DMS79 treated with DMSO at 0.1 percent for 48 hours (cell line): Measurements from ENCODE around the gene RNU1-3.
"Not testable (repeated sequence)": the region's sequence is repeated elsewhere in the genome, so short reads cannot be mapped to it uniquely, and the experiment has no call there.

Source experiments
- DNase-seq: peaks from one replicate; lab custom pipeline; 2025; lab: John Stamatoyannopoulos, UW

Gene RNU1-3

GRCh38 chr1:16656574-16656973, 10.2 kb downstream of the RNU1-3 start:
- not testable (repeated sequence) for DNase-seq

- DNase-seq: not testable (repeated sequence)
Measured at GRCh38 chr1:16651560-16651959, 15.2 kb downstream of the RNU1-3 start.

- DNase-seq: not testable (repeated sequence)
Measured at GRCh38 chr1:16649960-16650359, 16.8 kb downstream of the RNU1-3 start.

- DNase-seq: not testable (repeated sequence)
Measured at GRCh38 chr1:16649390-16649789, 17.4 kb downstream of the RNU1-3 start.

GRCh38 chr1:16648756-16649155, 18.0 kb downstream of the RNU1-3 start:
- not testable (repeated sequence) for DNase-seq

- not testable (repeated sequence) for DNase-seq
Measured at GRCh38 chr1:16648250-16648649, 18.5 kb downstream of the RNU1-3 start.

DNA sequence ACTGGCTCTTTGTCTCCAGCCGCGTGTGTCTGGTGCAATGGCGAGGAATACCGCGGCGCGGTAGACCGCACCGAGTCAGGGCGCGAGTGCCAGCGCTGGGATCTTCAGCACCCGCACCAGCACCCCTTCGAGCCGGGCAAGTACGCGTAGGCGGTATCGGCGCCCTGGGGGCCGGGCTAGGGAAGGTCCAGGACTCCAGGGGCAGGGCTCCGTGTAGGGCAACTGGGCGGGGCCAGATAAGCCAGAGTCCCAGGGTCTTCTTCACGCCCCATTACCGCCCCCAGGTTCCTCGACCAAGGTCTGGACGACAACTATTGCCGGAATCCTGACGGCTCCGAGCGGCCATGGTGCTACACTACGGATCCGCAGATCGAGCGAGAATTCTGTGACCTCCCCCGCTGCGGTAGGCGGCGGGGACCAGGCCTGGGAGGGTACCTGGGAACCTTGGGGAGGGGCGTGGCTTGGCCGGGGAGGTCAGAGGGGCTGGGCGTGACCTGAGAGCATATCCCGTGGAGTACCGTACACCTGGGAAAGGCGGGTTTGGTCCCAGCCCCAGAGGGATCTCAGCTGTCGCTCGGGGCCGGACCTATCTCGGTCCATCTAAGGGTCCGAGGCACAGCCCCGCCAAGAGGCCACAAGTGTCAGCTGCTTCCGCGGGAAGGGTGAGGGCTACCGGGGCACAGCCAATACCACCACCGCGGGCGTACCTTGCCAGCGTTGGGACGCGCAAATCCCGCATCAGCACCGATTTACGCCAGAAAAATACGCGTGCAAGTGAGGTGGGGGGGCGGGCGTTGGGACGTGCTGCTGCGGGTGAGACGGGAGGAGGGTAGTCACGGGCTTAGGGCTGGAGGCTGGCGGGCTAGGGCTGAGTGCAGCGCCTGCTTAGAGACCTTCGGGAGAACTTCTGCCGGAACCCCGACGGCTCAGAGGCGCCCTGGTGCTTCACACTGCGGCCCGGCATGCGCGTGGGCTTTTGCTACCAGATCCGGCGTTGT, 19.3 kb downstream of the RNU1-3 start:
- not testable (repeated sequence) for DNase-seq

- not testable (repeated sequence) for DNase-seq
Measured at GRCh38 chr1:16646716-16647115, 20.0 kb downstream of the RNU1-3 start.

GRCh38 chr1:16646061-16646664, 20.6 kb downstream of the RNU1-3 start:
- DNase-seq: not testable (repeated sequence)

DNA sequence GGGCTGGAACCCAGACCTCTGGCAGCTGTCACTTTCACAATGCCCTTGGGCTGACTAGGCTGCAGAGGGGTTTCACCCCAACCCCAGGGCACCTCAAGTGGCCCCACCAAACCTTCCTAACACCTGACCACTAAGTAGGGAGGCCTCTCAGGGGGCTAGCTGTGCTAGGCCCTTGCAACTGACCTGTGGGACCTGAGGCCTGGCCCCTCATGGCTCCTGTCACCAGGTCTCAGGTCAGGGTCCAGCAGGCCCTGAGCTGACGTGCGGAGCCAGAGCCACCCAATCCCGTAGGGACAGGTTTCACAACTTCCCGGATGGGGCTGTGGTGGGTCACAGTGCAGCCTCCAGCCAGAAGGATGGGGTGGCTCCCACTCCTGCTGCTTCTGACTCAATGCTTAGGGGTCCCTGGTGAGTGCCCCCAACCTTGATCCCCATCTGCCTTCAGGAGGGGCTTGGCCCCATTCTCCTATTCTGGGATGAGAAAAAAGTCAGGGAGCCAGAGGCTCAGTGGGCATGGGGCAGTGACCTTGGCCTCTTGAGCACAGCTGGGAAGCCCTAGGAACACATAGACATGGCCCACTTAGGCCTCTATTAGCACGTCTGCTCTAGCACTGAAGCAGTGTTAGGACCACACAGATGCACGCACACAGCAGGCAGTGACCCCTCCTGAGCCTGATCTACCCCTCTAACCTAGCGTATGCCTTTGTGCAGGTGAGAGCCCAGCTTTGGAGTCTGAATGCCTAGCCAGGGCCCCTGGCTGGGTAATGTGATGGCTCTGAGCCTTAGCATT, 21.3 kb downstream of the RNU1-3 start:
- not testable (repeated sequence) for DNase-seq

GRCh38 chr1:16644482-16645270, 22.1 kb downstream of the RNU1-3 start:
- peak; percentile 94 for DNase-seq

- DNase-seq: no peak
Measured at GRCh38 chr1:16644193-16644481, 22.6 kb downstream of the RNU1-3 start.

GRCh38 chr1:16643476-16644192, 23.1 kb downstream of the RNU1-3 start:
- not testable (repeated sequence) for DNase-seq

- DNase-seq: not testable (repeated sequence)
Measured at GRCh38 chr1:16643001-16643411, 23.7 kb downstream of the RNU1-3 start.

DNA sequence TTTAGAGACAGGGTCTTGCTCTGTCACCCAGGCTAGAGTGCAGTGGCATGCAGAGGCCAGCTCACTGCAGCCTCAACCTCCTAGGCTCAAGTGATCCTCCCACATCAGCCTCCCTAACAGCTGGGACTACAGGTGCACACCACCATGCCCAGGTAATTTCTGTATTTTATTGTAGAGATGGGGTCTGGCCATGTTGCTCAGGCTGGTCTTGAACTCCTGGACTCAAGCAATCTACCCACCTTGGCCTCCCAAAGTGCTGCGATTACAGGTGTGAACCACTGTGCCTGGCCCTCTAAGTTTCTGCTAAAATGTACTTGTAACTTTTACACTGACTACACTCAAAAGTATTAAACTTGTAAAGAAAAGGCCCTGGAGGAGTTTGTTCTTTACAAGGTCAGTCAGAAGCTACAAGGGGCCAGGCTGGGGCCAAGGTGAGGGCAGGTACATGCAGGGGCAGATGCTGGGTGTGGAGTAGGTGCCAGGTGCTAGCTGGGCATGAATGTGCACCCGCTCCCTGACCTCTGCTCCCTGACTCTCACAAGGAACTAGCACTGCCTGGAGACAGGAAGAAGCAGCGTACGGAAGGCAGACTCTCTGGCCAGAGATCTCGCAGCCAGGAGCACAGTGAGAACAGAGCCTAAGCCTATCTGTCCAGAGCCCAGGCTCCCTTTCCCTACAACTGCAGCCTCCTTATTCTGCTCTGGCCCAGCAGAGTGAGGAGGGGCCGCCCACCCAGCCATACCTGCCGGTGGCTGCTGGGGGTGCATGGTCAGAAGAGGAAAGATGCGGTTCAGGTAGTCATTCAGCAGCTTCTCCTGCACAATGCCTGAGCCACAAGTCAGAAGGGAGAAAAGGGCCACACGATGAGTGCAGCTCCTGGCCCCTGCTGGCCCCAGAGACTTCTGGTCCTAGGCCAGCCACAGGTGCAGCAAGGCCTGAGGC, 24.5 kb downstream of the RNU1-3 start:
- DNase-seq: not testable (repeated sequence)

- DNase-seq: not testable (repeated sequence)
Measured at GRCh38 chr1:16641159-16641975, 25.4 kb downstream of the RNU1-3 start.

- not testable (repeated sequence) for DNase-seq
Measured at GRCh38 chr1:16639091-16640031, 27.4 kb downstream of the RNU1-3 start.
